Ectodermal cell (in vitro differentiated cells): ENCODE results near the gene LCP1.
"Not testable (repeated sequence)": the region's sequence is repeated elsewhere in the genome, so short reads cannot be mapped to it uniquely, and the experiment has no call there.

Source experiments
- H3K27ac ChIP-seq: 2 replicates; pipeline ENCODE4 v1.7.0; 2013; ENCODE audit warnings: mild to moderate bottlenecking, low read depth, low read length; ENCODE audit not compliant: insufficient read depth, poor library complexity, severe bottlenecking
- H3K27me3 ChIP-seq: 2 replicates; pipeline ENCODE4 v1.7.0; 2013; ENCODE audit warnings: mild to moderate bottlenecking, low read length; ENCODE audit not compliant: insufficient read depth, control insufficient read depth, poor library complexity, severe bottlenecking
- H3K36me3 ChIP-seq: one replicate; pipeline ENCODE4 v1.7.0; 2013; ENCODE audit warnings: low read length; ENCODE audit not compliant: control insufficient read depth, insufficient read depth
- H3K4me1 ChIP-seq: one replicate; pipeline ENCODE4 v1.7.0; 2013; ENCODE audit warnings: low read length; ENCODE audit not compliant: control insufficient read depth, insufficient read depth
- H3K4me3 ChIP-seq: 2 replicates; pipeline ENCODE4 v1.7.0; 2013; ENCODE audit warnings: low read depth, low read length, control low read depth; ENCODE audit not compliant: insufficient read depth
- H3K9me3 ChIP-seq: 2 replicates; pipeline ENCODE4 v1.7.0; 2013; ENCODE audit warnings: mild to moderate bottlenecking, low read length, moderate library complexity; ENCODE audit not compliant: control insufficient read depth
- WGBS, 2 experiments: methylation state at CpG; one replicate each; pipeline ENCODE4 v1.1.7; 2013; ENCODE audit warnings: missing lambda C conversion rate in 2 of 2; 5-methylcytosine and 5-hydroxymethylcytosine counted together

The LCP1 gene

GRCh38 chr13:46170687-46171086, 11.3 kb downstream of the LCP1 start:
- Histone ChIP-seq H3K36me3 (no peaks in the 10 kb centered on the region), H3K27me3 (peaks cover 4% of the 10 kb centered on the region), H3K4me3 (no peak overlapping the region), H3K27ac (no peak overlapping the region), H3K9me3 (no peaks in the 10 kb centered on the region), H3K4me1 (peaks cover 12% of the 10 kb centered on the region)
- 23 to 35% methylated on average over 3 of the region's 3 CpGs for WGBS, 2 experiments

- no peak overlapping the region for H3K27ac ChIP-seq
- H3K36me3 ChIP-seq = no peaks in the 10 kb centered on the region
- H3K4me3 ChIP-seq = no peak overlapping the region
- no peaks in the 10 kb centered on the region for H3K9me3 ChIP-seq
- 66 to 68% methylated on average over 7 of the region's 7 CpGs for WGBS, 2 experiments
- H3K27me3 ChIP-seq = peaks cover 4% of the 10 kb centered on the region
- peaks cover 12% of the 10 kb centered on the region for H3K4me1 ChIP-seq
Observed at GRCh38 chr13:46170268-46170667, 11.7 kb downstream of the LCP1 start.

- peaks cover 4% of the 10 kb centered on the region for H3K27me3 ChIP-seq
- 91 to 96% methylated on average over 2 of the region's 2 CpGs for WGBS, 2 experiments
- H3K4me1 ChIP-seq = peaks cover 12% of the 10 kb centered on the region
- H3K4me3 ChIP-seq = no peak overlapping the region
- H3K36me3 ChIP-seq = no peaks in the 10 kb centered on the region
- H3K9me3 ChIP-seq = no peaks in the 10 kb centered on the region
- no peak overlapping the region for H3K27ac ChIP-seq
Observed at GRCh38 chr13:46169758-46170157, 12.2 kb downstream of the LCP1 start.

GRCh38 chr13:46168783-46169182, 13.2 kb downstream of the LCP1 start:
- WGBS, 2 experiments = 95 to 96% methylated on average over 1 of the region's 1 CpG
- no peak overlapping the region for H3K27ac ChIP-seq
- peaks cover 12% of the 10 kb centered on the region for H3K4me1 ChIP-seq
- H3K9me3 ChIP-seq = no peaks in the 10 kb centered on the region
- no peak overlapping the region for H3K4me3 ChIP-seq
- H3K27me3 ChIP-seq = peaks cover 4% of the 10 kb centered on the region
- no peaks in the 10 kb centered on the region for H3K36me3 ChIP-seq

- Histone ChIP-seq H3K27ac (no peak overlapping the region), H3K9me3 (no peaks in the 10 kb centered on the region), H3K27me3 (peaks cover 4% of the 10 kb centered on the region), H3K4me1 (peaks cover 12% of the 10 kb centered on the region), H3K4me3 (no peak overlapping the region), H3K36me3 (no peaks in the 10 kb centered on the region)
- 84 to 86% methylated on average over 8 of the region's 8 CpGs for WGBS, 2 experiments
Observed at GRCh38 chr13:46168341-46168740, 13.6 kb downstream of the LCP1 start.

GRCh38 chr13:46166947-46167610, 14.9 kb downstream of the LCP1 start:
- Histone ChIP-seq H3K27ac (no peak overlapping the region), H3K9me3 (no peaks in the 10 kb centered on the region), H3K4me3 (no peak overlapping the region), H3K36me3 (no peaks in the 10 kb centered on the region), H3K27me3 (peaks cover 4% of the 10 kb centered on the region), H3K4me1 (peaks cover 12% of the 10 kb centered on the region)
- 69 to 73% methylated on average over 3 of the region's 3 CpGs for WGBS, 2 experiments

- WGBS, 2 experiments = 93 to 94% methylated on average over 1 of the region's 1 CpG
- H3K27ac ChIP-seq = no peak overlapping the region
- H3K4me3 ChIP-seq = no peak overlapping the region
- H3K4me1 ChIP-seq = peaks cover 12% of the 10 kb centered on the region
- no peaks in the 10 kb centered on the region for H3K9me3 ChIP-seq
- no peaks in the 10 kb centered on the region for H3K36me3 ChIP-seq
- H3K27me3 ChIP-seq = peaks cover 4% of the 10 kb centered on the region
Observed at GRCh38 chr13:46166224-46166584, 15.8 kb downstream of the LCP1 start.

GRCh38 chr13:46165485-46166223, 16.3 kb downstream of the LCP1 start:
- H3K27ac ChIP-seq = no peak overlapping the region
- H3K27me3 ChIP-seq = peaks cover 4% of the 10 kb centered on the region
- H3K9me3 ChIP-seq = no peaks in the 10 kb centered on the region
- WGBS, 2 experiments = 88 to 89% methylated on average over 4 of the region's 5 CpGs
- H3K4me3 ChIP-seq = no peak overlapping the region
- H3K4me1 ChIP-seq = peaks cover 6% of the 10 kb centered on the region
- no peaks in the 10 kb centered on the region for H3K36me3 ChIP-seq

GRCh38 chr13:46164661-46165060, 17.3 kb downstream of the LCP1 start:
- H3K36me3 ChIP-seq = no peaks in the 10 kb centered on the region
- no peaks in the 10 kb centered on the region for H3K4me1 ChIP-seq
- peaks cover 4% of the 10 kb centered on the region for H3K27me3 ChIP-seq
- H3K9me3 ChIP-seq = no peaks in the 10 kb centered on the region
- no peak overlapping the region for H3K4me3 ChIP-seq
- no peak overlapping the region for H3K27ac ChIP-seq

- not testable (repeated sequence) for H3K9me3 ChIP-seq, H3K36me3 ChIP-seq, H3K4me3 ChIP-seq, H3K27ac ChIP-seq, H3K27me3 ChIP-seq, H3K4me1 ChIP-seq
- WGBS, 2 experiments = 96 to 97% methylated on average over 36 of the region's 36 CpGs
Observed at GRCh38 chr13:46162741-46163140, 19.2 kb downstream of the LCP1 start.
